ACC112 (cell line): ENCODE measurements around the gene MBNL2.

Experiments
- H2AFZ ChIP-seq: fragments of 200-600 bp; sonication (generic); one replicate; pipeline ENCODE4 v1.6.0; 2017; ENCODE audit warnings: antibody characterized with exemption, low read length; ENCODE audit not compliant: unreplicated experiment
- H3K27ac ChIP-seq: fragments of 200-600 bp; sonication (generic); 2 replicates; pipeline ENCODE4 v1.5.1; 2014; ENCODE audit warnings: low read depth, mild to moderate bottlenecking, antibody characterized with exemption, low read length, moderate library complexity
- H3K27me3 ChIP-seq: fragments of 200-600 bp; sonication (generic); 2 replicates; pipeline ENCODE4 v1.6.1; 2014; ENCODE audit warnings: mild to moderate bottlenecking, antibody characterized with exemption, low read length, moderate library complexity, mixed read lengths; ENCODE audit not compliant: insufficient read depth
- H3K36me3 ChIP-seq: fragments of 200-600 bp; sonication (generic); 2 replicates; pipeline ENCODE4 v1.6.1; 2016; ENCODE audit warnings: mild to moderate bottlenecking, antibody characterized with exemption, low read length, moderate library complexity, mixed read lengths; ENCODE audit not compliant: insufficient read depth
- H3K4me1 ChIP-seq: fragments of 200-600 bp; sonication (generic); one replicate; pipeline ENCODE4 v1.6.1; 2016; ENCODE audit warnings: low read length, mixed read lengths; ENCODE audit not compliant: insufficient read depth, unreplicated experiment, control insufficient read depth
- H3K4me3 ChIP-seq: fragments of 200-600 bp; sonication (generic); 2 replicates; pipeline ENCODE4 v1.5.1; 2014; ENCODE audit warnings: mild to moderate bottlenecking, low read depth, low read length
- H3K79me2 ChIP-seq: fragments of 200-600 bp; sonication (generic); one replicate; pipeline ENCODE4 v1.6.0; 2016; ENCODE audit warnings: low read length; ENCODE audit not compliant: control insufficient read depth, unreplicated experiment, insufficient read depth

Gene MBNL2

DNA sequence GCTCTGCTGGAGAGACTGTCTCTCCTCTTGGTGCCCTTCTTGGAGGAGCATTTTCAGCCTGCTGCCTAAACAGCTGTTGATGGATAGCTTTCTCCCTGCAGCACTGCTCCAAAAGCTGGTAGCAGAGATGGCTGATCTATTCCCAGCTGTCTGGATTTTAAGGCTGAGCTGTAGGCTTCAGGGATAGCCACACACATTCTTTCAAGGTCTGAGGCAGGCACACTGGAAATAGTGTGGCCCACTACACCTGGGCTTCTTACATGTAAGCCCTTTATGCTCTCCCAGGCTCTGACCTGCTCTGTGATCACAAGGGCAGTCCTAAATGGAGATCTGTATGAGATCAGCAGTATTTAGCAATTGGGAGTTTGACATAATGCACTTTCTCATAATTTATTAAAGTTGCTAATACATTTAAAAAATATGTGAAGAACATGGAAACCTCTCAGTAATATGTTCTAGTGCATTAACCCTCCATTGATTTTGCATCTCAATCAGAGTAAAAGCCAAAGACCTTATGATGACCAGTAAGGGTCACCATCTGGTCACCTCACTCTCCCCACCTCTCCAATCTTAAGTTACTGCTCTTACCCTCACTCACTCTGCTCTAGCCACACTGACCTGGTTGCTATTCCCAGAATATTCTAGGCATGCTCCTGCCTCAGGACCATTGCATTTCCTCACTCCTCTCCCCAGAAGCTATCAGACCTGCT, 91.6 kb downstream of the MBNL2 start:
- H2AFZ ChIP-seq: no peak overlapping the region
- peaks cover 7% of the 10 kb centered on the region for H3K4me1 ChIP-seq
- peaks cover 12% of the 10 kb centered on the region for H3K79me2 ChIP-seq
- no peaks in the 10 kb centered on the region for H3K36me3 ChIP-seq
- H3K27me3 ChIP-seq: no peaks in the 10 kb centered on the region
- H3K27ac ChIP-seq: no peak overlapping the region
- no peak overlapping the region for H3K4me3 ChIP-seq

DNA sequence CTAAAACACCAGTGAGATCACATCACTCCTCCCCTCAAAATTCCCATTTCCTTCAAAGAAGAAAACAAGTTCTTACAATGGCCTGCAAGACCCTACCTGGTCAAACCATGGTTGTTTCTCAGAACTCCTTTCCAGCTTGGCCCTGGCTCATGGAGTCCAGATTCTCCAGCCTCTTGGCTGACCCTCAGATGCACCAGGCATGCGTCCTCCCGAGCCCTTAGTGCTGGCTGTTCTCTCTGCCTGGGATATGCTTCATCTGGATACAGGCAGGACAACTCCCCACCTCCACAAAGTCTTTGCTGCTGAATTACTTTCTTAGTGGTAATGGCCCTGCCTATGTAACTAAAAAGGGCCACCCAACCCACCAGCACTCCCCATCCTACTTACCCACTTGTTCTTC, 94.3 kb downstream of the MBNL2 start:
- H3K27ac ChIP-seq: no peak overlapping the region
- H3K4me1 ChIP-seq: no peaks in the 10 kb centered on the region
- H3K27me3 ChIP-seq: no peaks in the 10 kb centered on the region
- H3K79me2 ChIP-seq: peaks cover 3% of the 10 kb centered on the region
- H3K36me3 ChIP-seq: no peaks in the 10 kb centered on the region
- no peak overlapping the region for H2AFZ ChIP-seq
- H3K4me3 ChIP-seq: no peak overlapping the region

DNA sequence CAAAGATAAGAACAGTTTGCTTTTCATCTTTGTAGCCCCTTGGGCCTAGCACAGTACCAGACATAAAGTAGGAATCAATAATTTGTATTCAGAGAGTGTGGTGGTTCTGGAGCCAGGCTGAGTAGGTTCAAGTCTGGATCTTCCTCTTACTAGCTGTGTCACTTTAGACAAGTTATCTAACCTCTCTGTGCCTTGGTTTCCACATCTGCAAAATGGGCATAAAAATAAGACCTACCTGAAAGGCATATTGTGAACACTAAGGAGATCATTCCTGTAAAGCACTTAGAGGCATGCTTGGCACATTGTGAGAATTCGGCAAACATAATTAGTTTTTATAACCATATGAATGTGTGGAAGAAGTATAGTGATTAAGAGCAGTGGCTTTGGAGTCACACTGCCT, 95.8 kb downstream of the MBNL2 start:
- no peak overlapping the region for H3K4me3 ChIP-seq
- H3K4me1 ChIP-seq: peaks cover 3% of the 10 kb centered on the region
- H3K79me2 ChIP-seq: peaks cover 3% of the 10 kb centered on the region
- no peaks in the 10 kb centered on the region for H3K27me3 ChIP-seq
- H3K36me3 ChIP-seq: no peaks in the 10 kb centered on the region
- no peak overlapping the region for H3K27ac ChIP-seq
- no peak overlapping the region for H2AFZ ChIP-seq

DNA sequence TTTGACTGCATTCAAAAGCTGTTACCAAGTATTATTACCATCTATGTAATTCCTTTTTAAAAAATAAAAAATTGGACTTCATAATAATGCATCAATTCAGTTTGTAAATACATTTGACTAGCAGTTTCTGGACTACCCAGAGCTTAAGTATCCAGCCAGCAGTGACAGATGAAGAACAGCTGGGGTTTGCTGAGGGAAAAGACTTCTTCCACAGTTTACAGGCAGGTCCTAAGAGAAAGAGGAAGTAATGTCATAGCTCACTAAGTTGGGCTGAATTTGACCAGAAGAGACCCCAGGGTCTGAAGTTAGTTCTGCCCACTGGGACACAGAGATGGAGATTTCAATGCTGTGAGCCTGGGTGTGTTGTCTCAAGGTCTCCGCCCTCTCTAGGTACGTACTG, 96.4 kb downstream of the MBNL2 start:
- Histone ChIP-seq H3K36me3 (no peaks in the 10 kb centered on the region), H3K4me1 (peaks cover 7% of the 10 kb centered on the region), H2AFZ (no peak overlapping the region), H3K79me2 (peaks cover 3% of the 10 kb centered on the region), H3K27ac (no peak overlapping the region), H3K27me3 (no peaks in the 10 kb centered on the region), H3K4me3 (no peak overlapping the region)

DNA sequence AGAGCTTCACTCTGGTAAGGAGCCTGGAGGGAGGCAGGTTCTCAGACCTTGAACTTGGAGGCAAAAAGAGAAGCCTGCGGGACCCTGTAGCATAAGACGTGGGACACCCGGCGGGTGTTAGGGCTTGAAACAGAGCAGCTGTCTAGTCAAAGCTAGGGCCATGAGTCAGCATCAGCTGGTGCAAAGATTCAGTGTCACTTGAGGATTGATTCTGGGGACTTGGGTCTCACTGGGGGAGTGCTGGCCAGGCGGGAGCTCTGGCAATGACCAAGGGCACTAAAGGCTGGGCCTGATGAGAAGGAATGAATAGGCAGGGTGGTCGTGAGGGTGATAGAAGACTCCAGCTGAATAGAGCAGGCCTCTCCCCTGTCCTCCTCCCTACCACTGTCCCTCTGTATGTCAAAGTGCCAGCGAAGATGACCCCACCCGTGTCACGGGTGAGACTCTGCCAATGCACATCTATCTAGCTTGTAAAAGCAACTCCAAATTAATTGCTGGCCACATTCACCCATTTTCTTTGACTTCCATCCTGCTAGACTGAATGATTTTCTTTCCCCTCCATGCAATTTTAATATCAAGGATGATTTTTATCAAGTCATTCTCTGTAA, 97.1 kb downstream of the MBNL2 start:
- Histone ChIP-seq H2AFZ (no peak overlapping the region), H3K27ac (no peak overlapping the region), H3K27me3 (no peaks in the 10 kb centered on the region), H3K36me3 (no peaks in the 10 kb centered on the region), H3K4me3 (no peak overlapping the region), H3K79me2 (peaks cover 3% of the 10 kb centered on the region), H3K4me1 (peaks cover 7% of the 10 kb centered on the region)

DNA sequence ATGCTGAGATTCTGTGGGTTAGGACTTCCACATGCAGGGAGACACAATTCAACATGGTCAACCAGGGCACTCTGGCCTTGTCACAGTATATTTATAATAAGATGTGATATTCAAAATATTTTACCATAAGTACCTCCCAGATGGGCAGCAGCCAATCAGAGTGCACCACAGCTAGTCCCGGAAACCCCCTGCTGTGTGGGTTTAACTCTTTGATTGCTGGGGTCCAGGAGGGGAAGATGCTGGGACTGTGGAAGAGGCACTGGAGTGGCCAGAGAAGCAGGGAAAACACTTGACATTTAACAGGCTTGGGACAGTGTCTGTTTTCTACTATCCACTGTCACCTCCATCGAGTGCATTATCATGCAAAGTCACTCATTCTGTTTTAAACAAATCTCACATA, 99.0 kb downstream of the MBNL2 start:
- no peak overlapping the region for H3K27ac ChIP-seq
- H3K4me1 ChIP-seq: peaks cover 7% of the 10 kb centered on the region
- no peaks in the 10 kb centered on the region for H3K36me3 ChIP-seq
- H3K4me3 ChIP-seq: no peak overlapping the region
- H3K27me3 ChIP-seq: no peaks in the 10 kb centered on the region
- no peak overlapping the region for H2AFZ ChIP-seq
- peaks cover 3% of the 10 kb centered on the region for H3K79me2 ChIP-seq

DNA sequence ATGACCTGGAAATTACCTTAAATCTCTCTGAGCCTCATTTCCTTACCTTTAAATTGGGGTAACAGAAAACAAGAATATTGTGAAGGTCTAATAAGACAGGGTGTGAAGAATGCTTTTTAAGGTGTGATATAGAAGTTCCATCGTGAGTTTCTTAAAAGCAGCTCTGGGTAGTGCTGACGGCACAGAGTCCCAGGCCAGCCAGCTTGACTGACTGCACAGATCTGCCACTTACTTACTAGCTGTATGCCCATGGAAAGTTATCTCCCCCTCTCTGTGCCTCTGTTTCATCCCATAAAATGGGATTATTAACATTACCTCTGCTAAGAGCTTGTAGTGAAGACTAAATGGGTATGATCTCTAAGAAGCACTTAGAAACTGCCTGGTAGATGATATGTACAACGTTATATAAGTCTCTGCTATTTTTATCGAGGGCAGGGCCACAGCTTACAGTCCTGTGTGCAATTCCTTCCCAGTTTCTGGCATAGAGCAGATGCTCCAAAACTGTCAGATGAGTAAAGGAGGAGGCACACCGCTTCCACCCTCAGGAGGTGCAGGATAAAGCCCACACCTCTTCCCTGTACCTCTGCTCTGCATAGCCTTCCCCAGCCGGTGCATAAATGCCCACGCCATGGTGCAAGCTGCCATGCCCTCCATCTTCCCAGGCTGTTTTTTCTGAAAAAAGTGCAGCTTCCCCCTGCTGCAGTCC, 99.6 kb downstream of the MBNL2 start:
- Histone ChIP-seq H3K36me3 (no peaks in the 10 kb centered on the region), H3K4me1 (peaks cover 8% of the 10 kb centered on the region), H3K27me3 (no peaks in the 10 kb centered on the region), H2AFZ (no peak overlapping the region), H3K79me2 (peaks cover 3% of the 10 kb centered on the region), H3K4me3 (no peak overlapping the region), H3K27ac (no peak overlapping the region)

DNA sequence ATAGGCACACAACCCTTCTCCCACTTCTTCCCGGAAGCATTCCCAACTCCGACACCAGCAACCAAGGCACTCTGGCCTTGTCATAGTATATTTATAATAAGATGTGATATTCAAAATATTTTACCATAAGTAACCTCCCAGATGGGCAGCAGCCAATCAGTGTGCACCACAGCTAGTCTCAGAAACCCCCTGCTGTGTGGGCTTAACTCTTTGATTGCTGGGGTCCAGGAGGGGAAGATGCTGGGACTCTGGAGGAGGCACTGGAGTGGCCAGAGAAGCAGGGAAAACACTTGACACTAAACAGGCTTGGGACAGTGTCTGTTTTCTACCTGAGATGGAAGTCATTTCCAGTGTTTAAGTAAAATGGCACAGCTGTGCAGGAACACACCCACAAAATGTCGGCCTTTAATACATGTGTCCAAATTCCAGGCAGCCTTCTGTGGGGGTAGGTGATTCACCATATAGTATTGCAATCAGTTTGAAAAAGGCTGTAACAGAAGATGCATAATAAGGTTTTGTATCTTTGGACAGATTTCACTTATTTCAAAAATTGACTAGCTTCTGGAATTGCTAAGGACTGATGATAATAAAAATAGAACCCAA, 100.7 kb downstream of the MBNL2 start:
- Histone ChIP-seq H3K79me2 (peaks cover 8% of the 10 kb centered on the region), H3K27me3 (no peaks in the 10 kb centered on the region), H3K36me3 (no peaks in the 10 kb centered on the region), H3K4me3 (no peak overlapping the region), H3K27ac (no peak overlapping the region), H2AFZ (no peak overlapping the region), H3K4me1 (peaks cover 15% of the 10 kb centered on the region)

DNA sequence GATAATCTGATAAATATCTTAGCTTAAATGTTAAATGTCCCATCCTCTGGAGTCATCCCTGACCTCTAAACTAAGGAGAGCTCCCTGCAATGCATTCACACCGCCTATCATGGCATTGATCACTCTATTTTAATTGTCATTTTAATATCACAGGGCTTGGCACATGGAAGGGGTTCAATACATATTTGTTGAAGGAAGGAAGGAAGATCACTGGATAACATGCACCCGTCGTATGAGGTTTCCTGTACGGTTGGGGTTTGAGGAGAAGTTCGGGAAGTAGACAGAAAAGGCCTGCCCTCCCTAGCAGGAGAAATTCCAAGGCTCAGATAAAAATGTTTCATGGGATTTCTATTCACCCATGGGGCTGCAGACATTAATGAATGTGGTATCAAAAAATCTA, 102.0 kb downstream of the MBNL2 start:
- H3K79me2 ChIP-seq: peaks cover 4% of the 10 kb centered on the region
- H3K4me3 ChIP-seq: no peak overlapping the region
- no peaks in the 10 kb centered on the region for H3K27me3 ChIP-seq
- H3K36me3 ChIP-seq: no peaks in the 10 kb centered on the region
- H3K27ac ChIP-seq: no peak overlapping the region
- no peak overlapping the region for H2AFZ ChIP-seq
- peaks cover 20% of the 10 kb centered on the region for H3K4me1 ChIP-seq

DNA sequence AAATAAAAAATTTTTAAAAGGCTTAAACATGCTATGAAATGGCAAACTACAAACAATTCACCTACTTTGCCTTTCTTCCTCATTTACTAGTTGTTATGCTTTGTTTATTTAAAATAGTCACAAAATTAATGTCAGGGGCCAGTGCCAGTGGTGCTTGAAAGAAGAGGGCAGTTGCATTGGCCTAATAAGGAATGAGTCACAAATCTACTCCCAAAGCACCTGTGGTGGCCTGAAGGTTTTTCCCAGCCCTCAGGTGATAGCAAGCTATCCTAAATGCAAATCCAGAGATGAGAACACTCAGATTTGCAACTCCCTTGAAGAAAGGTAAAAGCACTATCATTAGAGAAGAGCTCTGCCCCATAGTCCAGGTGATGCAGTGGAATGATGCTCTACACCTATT, 103.6 kb downstream of the MBNL2 start:
- H3K36me3 ChIP-seq: no peaks in the 10 kb centered on the region
- no peak overlapping the region for H3K4me3 ChIP-seq
- no peak overlapping the region for H2AFZ ChIP-seq
- H3K27me3 ChIP-seq: no peaks in the 10 kb centered on the region
- peaks cover 4% of the 10 kb centered on the region for H3K79me2 ChIP-seq
- peaks cover 20% of the 10 kb centered on the region for H3K4me1 ChIP-seq
- H3K27ac ChIP-seq: no peak overlapping the region
